Liver (tissue), 9 donors: ENCODE measurements around the gene IL1R2. TPM values are rescaled to one million over a fixed set of nuclear protein-coding genes. Genes with fewer than 3 reads are reported as not detected.

Experiments
- DNase-seq: peaks from one replicate; pipeline ENCODE4 v3.0.0-alpha.2; 2017; ENCODE audit warnings: low spot score
- H3K27ac ChIP-seq, 2 donors: one replicate each; pipeline ENCODE4 v1.7.0; 2013; ENCODE audit warnings: inconsistent platforms in 2 of 2, low read length in 2 of 2, control low read depth in 1 of 2, low read depth in 1 of 2, mild to moderate bottlenecking in 1 of 2
- H3K27me3 ChIP-seq, 4 donors: one replicate each; pipeline versions ENCODE4 v1.6.1 to v1.7.0; 2013; ENCODE audit warnings: low read length in 3 of 4, inconsistent platforms in 1 of 4, mild to moderate bottlenecking in 1 of 4, moderate library complexity in 1 of 4; ENCODE audit not compliant: control insufficient read depth in 4 of 4, insufficient read depth in 4 of 4
- H3K36me3 ChIP-seq, 4 donors: one replicate each; pipeline versions ENCODE4 v1.6.1 to v1.7.0; 2013; ENCODE audit warnings: low read length in 3 of 4, mild to moderate bottlenecking in 3 of 4, low read depth in 1 of 4, moderate library complexity in 1 of 4; ENCODE audit not compliant: control insufficient read depth in 4 of 4, insufficient read depth in 3 of 4
- H3K4me1 ChIP-seq, 4 donors: one replicate each; pipeline versions ENCODE4 v1.6.1 to v1.7.0; 2013; ENCODE audit warnings: low read length in 3 of 4, mild to moderate bottlenecking in 3 of 4, moderate library complexity in 1 of 4; ENCODE audit not compliant: control insufficient read depth in 4 of 4, insufficient read depth in 4 of 4
- H3K4me3 ChIP-seq, 3 donors: one replicate each; pipeline versions ENCODE4 v1.6.1 to v1.7.0; 2013; ENCODE audit warnings: low read length in 3 of 3, control low read depth in 1 of 3, low read depth in 1 of 3, mild to moderate bottlenecking in 1 of 3
- H3K9ac ChIP-seq, 2 donors: one replicate each; pipeline ENCODE4 v1.7.0; 2013; ENCODE audit warnings: low read length in 2 of 2, mild to moderate bottlenecking in 2 of 2, moderate library complexity in 2 of 2, control low read depth in 1 of 2, low read depth in 1 of 2
- H3K9me3 ChIP-seq, 4 donors: one replicate each; pipeline versions ENCODE4 v1.6.1 to v1.7.0; 2013; ENCODE audit warnings: low read length in 3 of 4; ENCODE audit not compliant: control insufficient read depth in 4 of 4
- CTCF ChIP-seq: fragments of 150-350 bp; IDR thresholded peaks from 2 replicates; pipeline ENCODE4 v1.5.1; 2017; ENCODE audit warnings: improper control_type of control experiment, low read depth, low read length; ENCODE audit not compliant: missing input control
- EGR1 ChIP-seq, 2 donors: IDR thresholded peaks; 2 replicates each; pipeline ENCODE4 v1.6.1; 2016 to 2018; ENCODE audit warnings: antibody characterized with exemption in 2 of 2, low read depth in 2 of 2
- FOXA1 ChIP-seq: IDR thresholded peaks from 2 replicates; pipeline ENCODE4 v1.6.1; 2016; ENCODE audit warnings: antibody characterized with exemption
- FOXA2 ChIP-seq: IDR thresholded peaks from 2 replicates; pipeline ENCODE4 v1.6.1; 2016; ENCODE audit warnings: antibody characterized with exemption
- HNF4A ChIP-seq, 2 donors: conservative IDR thresholded peaks; 2 replicates each; pipeline ENCODE4 v1.6.1; 2016; ENCODE audit warnings: antibody characterized with exemption in 2 of 2, mild to moderate bottlenecking in 2 of 2
- HNF4G ChIP-seq: IDR thresholded peaks from 2 replicates; pipeline ENCODE4 v1.6.1; 2016; ENCODE audit warnings: antibody characterized with exemption
- JUND ChIP-seq, 2 donors: IDR thresholded peaks; 2 replicates each; pipeline ENCODE4 v1.6.1; 2016; ENCODE audit warnings: antibody characterized with exemption in 2 of 2
- NR2F2 ChIP-seq: IDR thresholded peaks from 2 replicates; pipeline ENCODE4 v1.6.1; 2016; ENCODE audit warnings: antibody characterized with exemption
- RAD21 ChIP-seq, 2 donors: IDR thresholded peaks; 2 replicates each; pipeline ENCODE4 v1.6.1; 2016; ENCODE audit warnings: antibody characterized with exemption in 2 of 2, mild to moderate bottlenecking in 2 of 2
- RXRA ChIP-seq, 2 donors: IDR thresholded peaks; 2 replicates each; pipeline ENCODE4 v1.6.1; 2017 to 2018; ENCODE audit warnings: antibody characterized with exemption in 2 of 2, mild to moderate bottlenecking in 1 of 2
- TAF1 ChIP-seq: conservative IDR thresholded peaks from 2 replicates; pipeline ENCODE4 v1.6.1; 2016; ENCODE audit warnings: antibody characterized with exemption, mild to moderate bottlenecking
- YY1 ChIP-seq: IDR thresholded peaks from 2 replicates; pipeline ENCODE4 v1.6.1; 2016; ENCODE audit warnings: antibody characterized with exemption, mild to moderate bottlenecking
- ZBTB33 ChIP-seq: IDR thresholded peaks from 2 replicates; pipeline ENCODE4 v1.6.1; 2016; ENCODE audit warnings: antibody characterized with exemption
- WGBS: extraction: QIAGEN DNeasy Blood & Tissue Kit; methylation state at CpG from one replicate; pipeline ENCODE4 v1.1.7; 2013; 5-methylcytosine and 5-hydroxymethylcytosine counted together
- polyA plus RNA-seq, 2 donors: library from polyadenylated mRNA; stranded (reverse) in 1 of 2; unstranded in 1 of 2; fragments of 200-250 nt in 1 of 2; fragments of >200 nt in 1 of 2; fragmentation: Nextera tagmentation in 1 of 2; extraction: Ambion mirVana in 1 of 2; gene quantifications; one replicate each; pipeline versions ENCODE4 v1.2.1 to v1.2.3, GENCODE V29; 2013 to 2015
- total RNA-seq, 2 donors: library from RNA; depleted of rRNA; stranded (reverse); fragments of >200 nt; gene quantifications; one replicate each; pipeline ENCODE4 v1.2.3, GENCODE V29; 2014
- TF ChIP-seq, protein P1 (sequence below): IDR thresholded peaks from 2 replicates; pipeline ENCODE4 v1.6.1; 2016; ENCODE audit warnings: antibody characterized with exemption
- TF ChIP-seq, protein P2 (sequence below): IDR thresholded peaks from 2 replicates; pipeline ENCODE4 v1.6.1; 2016; ENCODE audit warnings: antibody characterized with exemption, mild to moderate bottlenecking
- TF ChIP-seq, protein P3 (sequence below): IDR thresholded peaks from 2 replicates; pipeline ENCODE4 v1.6.1; 2016; ENCODE audit warnings: antibody characterized with exemption
- donor health status: healthy.
- donor health status: healthy.
- donor health status: healthy.
- donor health status: healthy.
- donor health status: healthy.

Gene IL1R2
- total and polyA plus RNA-seq, 4 donors: 3.7 to 28.2 (median 7.3) TPM

GRCh38 chr2:102030502-102030854 is 38.7 kb downstream of the IL1R2 start:
- WGBS: 28% methylated on average over 1 of the region's 1 CpG
- no peak for TF ChIP-seq HNF4A (conservative IDR thresholded peaks at IDR 0.05)
- TF ChIP-seq, protein P1, sequence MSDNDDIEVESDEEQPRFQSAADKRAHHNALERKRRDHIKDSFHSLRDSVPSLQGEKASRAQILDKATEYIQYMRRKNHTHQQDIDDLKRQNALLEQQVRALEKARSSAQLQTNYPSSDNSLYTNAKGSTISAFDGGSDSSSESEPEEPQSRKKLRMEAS: no peak
- no peak for TF ChIP-seq CTCF
- no peak for TF ChIP-seq TAF1
- TF ChIP-seq RXRA (IDR thresholded peaks at IDR 0.05): no peak
- no peak for TF ChIP-seq ZBTB33
- no peak for TF ChIP-seq RAD21 (IDR thresholded peaks at IDR 0.05)
- TF ChIP-seq FOXA2: no peak
- TF ChIP-seq, protein P2, sequence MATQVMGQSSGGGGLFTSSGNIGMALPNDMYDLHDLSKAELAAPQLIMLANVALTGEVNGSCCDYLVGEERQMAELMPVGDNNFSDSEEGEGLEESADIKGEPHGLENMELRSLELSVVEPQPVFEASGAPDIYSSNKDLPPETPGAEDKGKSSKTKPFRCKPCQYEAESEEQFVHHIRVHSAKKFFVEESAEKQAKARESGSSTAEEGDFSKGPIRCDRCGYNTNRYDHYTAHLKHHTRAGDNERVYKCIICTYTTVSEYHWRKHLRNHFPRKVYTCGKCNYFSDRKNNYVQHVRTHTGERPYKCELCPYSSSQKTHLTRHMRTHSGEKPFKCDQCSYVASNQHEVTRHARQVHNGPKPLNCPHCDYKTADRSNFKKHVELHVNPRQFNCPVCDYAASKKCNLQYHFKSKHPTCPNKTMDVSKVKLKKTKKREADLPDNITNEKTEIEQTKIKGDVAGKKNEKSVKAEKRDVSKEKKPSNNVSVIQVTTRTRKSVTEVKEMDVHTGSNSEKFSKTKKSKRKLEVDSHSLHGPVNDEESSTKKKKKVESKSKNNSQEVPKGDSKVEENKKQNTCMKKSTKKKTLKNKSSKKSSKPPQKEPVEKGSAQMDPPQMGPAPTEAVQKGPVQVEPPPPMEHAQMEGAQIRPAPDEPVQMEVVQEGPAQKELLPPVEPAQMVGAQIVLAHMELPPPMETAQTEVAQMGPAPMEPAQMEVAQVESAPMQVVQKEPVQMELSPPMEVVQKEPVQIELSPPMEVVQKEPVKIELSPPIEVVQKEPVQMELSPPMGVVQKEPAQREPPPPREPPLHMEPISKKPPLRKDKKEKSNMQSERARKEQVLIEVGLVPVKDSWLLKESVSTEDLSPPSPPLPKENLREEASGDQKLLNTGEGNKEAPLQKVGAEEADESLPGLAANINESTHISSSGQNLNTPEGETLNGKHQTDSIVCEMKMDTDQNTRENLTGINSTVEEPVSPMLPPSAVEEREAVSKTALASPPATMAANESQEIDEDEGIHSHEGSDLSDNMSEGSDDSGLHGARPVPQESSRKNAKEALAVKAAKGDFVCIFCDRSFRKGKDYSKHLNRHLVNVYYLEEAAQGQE: no peak
- TF ChIP-seq FOXA1: no peak
- TF ChIP-seq NR2F2: no peak
- no peak for TF ChIP-seq YY1
- TF ChIP-seq, protein P3, sequence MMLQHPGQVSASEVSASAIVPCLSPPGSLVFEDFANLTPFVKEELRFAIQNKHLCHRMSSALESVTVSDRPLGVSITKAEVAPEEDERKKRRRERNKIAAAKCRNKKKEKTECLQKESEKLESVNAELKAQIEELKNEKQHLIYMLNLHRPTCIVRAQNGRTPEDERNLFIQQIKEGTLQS: no peak
- no peak for TF ChIP-seq JUND (IDR thresholded peaks at IDR 0.05)
- TF ChIP-seq HNF4G: no peak
- Histone ChIP-seq H3K4me1 (peaks cover 8 to 45% (median 37%) of the 10 kb centered on the region in 4 donors), H3K36me3 (no peaks in the 10 kb centered on the region), H3K27ac (peak overlapping the region; percentile 75 to 79), H3K9ac (peak overlapping the region in 1 of 2 donors; percentile 44), H3K9me3 (no peaks in the 10 kb centered on the region), H3K27me3 (no peaks in the 10 kb centered on the region), H3K4me3 (no peak overlapping the region)
- no peak for DNase-seq

- H3K36me3 ChIP-seq: no peaks in the 10 kb centered on the region
- H3K27me3 ChIP-seq: no peaks in the 10 kb centered on the region
- 36% methylated on average over 15 of the region's 15 CpGs for WGBS
- no peak for DNase-seq
- H3K27ac ChIP-seq: peak overlapping the region; percentile 75 to 79
- no peaks in the 10 kb centered on the region for H3K9me3 ChIP-seq
- peak overlapping the region in 1 of 2 donors; percentile 44 for H3K9ac ChIP-seq
- peak overlapping the region in 2 of 3 donors; percentile 2 to 35 for H3K4me3 ChIP-seq
- peaks cover 8 to 47% (median 39%) of the 10 kb centered on the region in 4 donors for H3K4me1 ChIP-seq
- TF ChIP-seq, protein P3: peak; percentile 47
- TF ChIP-seq ZBTB33 (peak; percentile 60), TAF1 (peak; percentile 52), NR2F2 (peak; percentile 47), FOXA2 (peak; percentile 79), JUND (IDR thresholded peaks at IDR 0.05) (peak; percentile 48 to 73), HNF4A (conservative IDR thresholded peaks at IDR 0.05) (peak; percentile 82 to 86), EGR1 (IDR thresholded peaks at IDR 0.05; ENCODE audit: low read depth in 2 of 2) (peak in 1 of 2 donors; percentile 29), RAD21 (IDR thresholded peaks at IDR 0.05) (peak; percentile 58 to 72)
- TF ChIP-seq, protein P1: peak; percentile 62
- TF ChIP-seq, protein P2: no peak
Observed at GRCh38 chr2:102030855-102031527, 39.2 kb downstream of the IL1R2 start.
